Measurements from ENCODE around the gene LAMB1.

- TF ChIP-seq, protein P1, sequence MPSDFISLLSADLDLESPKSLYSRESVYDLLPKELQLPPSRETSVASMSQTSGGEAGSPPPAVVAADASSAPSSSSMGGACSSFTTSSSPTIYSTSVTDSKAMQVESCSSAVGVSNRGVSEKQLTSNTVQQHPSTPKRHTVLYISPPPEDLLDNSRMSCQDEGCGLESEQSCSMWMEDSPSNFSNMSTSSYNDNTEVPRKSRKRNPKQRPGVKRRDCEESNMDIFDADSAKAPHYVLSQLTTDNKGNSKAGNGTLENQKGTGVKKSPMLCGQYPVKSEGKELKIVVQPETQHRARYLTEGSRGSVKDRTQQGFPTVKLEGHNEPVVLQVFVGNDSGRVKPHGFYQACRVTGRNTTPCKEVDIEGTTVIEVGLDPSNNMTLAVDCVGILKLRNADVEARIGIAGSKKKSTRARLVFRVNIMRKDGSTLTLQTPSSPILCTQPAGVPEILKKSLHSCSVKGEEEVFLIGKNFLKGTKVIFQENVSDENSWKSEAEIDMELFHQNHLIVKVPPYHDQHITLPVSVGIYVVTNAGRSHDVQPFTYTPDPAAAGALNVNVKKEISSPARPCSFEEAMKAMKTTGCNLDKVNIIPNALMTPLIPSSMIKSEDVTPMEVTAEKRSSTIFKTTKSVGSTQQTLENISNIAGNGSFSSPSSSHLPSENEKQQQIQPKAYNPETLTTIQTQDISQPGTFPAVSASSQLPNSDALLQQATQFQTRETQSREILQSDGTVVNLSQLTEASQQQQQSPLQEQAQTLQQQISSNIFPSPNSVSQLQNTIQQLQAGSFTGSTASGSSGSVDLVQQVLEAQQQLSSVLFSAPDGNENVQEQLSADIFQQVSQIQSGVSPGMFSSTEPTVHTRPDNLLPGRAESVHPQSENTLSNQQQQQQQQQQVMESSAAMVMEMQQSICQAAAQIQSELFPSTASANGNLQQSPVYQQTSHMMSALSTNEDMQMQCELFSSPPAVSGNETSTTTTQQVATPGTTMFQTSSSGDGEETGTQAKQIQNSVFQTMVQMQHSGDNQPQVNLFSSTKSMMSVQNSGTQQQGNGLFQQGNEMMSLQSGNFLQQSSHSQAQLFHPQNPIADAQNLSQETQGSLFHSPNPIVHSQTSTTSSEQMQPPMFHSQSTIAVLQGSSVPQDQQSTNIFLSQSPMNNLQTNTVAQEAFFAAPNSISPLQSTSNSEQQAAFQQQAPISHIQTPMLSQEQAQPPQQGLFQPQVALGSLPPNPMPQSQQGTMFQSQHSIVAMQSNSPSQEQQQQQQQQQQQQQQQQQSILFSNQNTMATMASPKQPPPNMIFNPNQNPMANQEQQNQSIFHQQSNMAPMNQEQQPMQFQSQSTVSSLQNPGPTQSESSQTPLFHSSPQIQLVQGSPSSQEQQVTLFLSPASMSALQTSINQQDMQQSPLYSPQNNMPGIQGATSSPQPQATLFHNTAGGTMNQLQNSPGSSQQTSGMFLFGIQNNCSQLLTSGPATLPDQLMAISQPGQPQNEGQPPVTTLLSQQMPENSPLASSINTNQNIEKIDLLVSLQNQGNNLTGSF (CRISPR knock-in tag; IDR thresholded peaks at IDR 0.05) = no peak
- TF ChIP-seq CEBPB (IDR thresholded peaks at IDR 0.05; ENCODE audit: borderline replicate concordance, low read depth, low read length) = no peak
- no peak for TF ChIP-seq CAMTA2 (CRISPR knock-in tag; IDR thresholded peaks at IDR 0.05; ENCODE audit: borderline replicate concordance)
- no peak for TF ChIP-seq NR3C1 (CRISPR knock-in tag; IDR thresholded peaks at IDR 0.05)
- no peak for TF ChIP-seq ZBTB1 (CRISPR knock-in tag; IDR thresholded peaks at IDR 0.05; ENCODE audit: borderline replicate concordance)
- TF ChIP-seq DPF2 (CRISPR knock-in tag; IDR thresholded peaks at IDR 0.05; ENCODE audit: borderline replicate concordance, low read depth) = no peak
- no peak for TF ChIP-seq CTCF (CRISPR knock-in tag; IDR thresholded peaks at IDR 0.05)
- TF ChIP-seq POLR2A (IDR thresholded peaks at IDR 0.05; ENCODE audit: insufficient read depth in 1 of 2, low read depth in 2 of 2, low read length in 2 of 2) = no peak
- no peak for TF ChIP-seq EEA1 (CRISPR knock-in tag; IDR thresholded peaks at IDR 0.05; ENCODE audit: borderline replicate concordance)
- TF ChIP-seq NFIC (IDR thresholded peaks at IDR 0.05; ENCODE audit: low read length) = no peak
Observed at GRCh38 chr7:107981466-107981865, 21.5 kb downstream of the LAMB1 start.

Measured in HepG2 (cell line).